ENCODE measurements around the gene U2AF1.
"Not testable (repeated sequence)": the region's sequence is repeated elsewhere in the genome, so short reads cannot be mapped to it uniquely, and the experiment has no call there.

U2AF1 gene

GRCh38 chr21:43106965-43107793 is at the start of gene U2AF1:
U2AF1 (minus strand) TSS chr21:43107570; CDS start chr21:43107494, 76 bp downstream.
- DNase-seq (ENCODE audit: low read depth in 2 of 2, low spot score in 1 of 2): peak in 1 of 2 donors; percentile 49

DNA sequence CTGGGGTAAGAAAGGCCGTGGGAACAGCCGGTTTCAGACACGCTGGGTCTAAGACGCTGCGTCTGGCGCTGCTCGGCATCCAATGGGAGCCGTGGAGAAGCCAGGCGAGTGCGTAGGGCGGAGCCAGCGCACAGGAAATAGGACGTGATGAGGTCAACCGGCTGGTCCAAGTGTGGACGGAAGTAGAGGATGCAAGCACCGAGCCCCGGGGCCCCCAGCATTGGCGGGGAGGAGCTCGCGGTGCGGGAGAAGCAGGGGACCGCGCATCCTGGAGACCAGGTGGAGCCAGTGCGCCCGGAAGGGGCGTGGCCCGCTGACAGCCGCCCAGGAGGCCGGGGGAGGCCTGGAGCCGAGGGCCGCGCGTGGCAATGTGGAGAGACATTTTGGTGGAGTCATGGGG is 46.2 kb upstream of the U2AF1 start:
- DNase-seq (ENCODE audit: low read depth in 2 of 2, low spot score in 1 of 2): not testable (repeated sequence)

DNA sequence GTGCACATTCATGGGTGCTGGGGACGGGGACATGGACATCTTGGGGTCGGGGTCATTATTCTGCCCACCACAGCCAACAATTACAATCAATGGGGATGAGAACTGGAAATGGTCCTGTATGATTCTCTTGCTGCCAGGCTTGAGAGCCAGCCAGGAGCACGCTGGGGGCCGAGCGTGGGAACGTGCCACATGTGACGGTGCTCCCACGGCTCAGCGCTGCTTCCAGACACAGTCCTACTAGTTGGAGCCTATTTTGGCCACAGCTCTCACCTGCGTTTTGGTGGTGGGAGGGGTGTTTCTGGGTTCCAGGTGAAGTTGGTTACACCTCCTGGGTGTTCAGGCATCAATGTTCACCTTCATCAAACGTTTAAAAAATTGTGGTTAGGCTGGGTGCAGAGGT is 42.0 kb upstream of the U2AF1 start:
- DNase-seq (ENCODE audit: low read depth in 2 of 2, low spot score in 1 of 2): not testable (repeated sequence)

GRCh38 chr21:43147999-43148398 is 40.6 kb upstream of the U2AF1 start:
- DNase-seq (ENCODE audit: low read depth in 2 of 2, low spot score in 1 of 2): not testable (repeated sequence)

- DNase-seq (ENCODE audit: low read depth in 2 of 2, low spot score in 1 of 2): not testable (repeated sequence)
Observed at GRCh38 chr21:43146637-43147036, 39.3 kb upstream of the U2AF1 start.

GRCh38 chr21:43141407-43141806 is 34.0 kb upstream of the U2AF1 start:
- not testable (repeated sequence) for DNase-seq (ENCODE audit: low read depth in 2 of 2, low spot score in 1 of 2)

- DNase-seq (ENCODE audit: low read depth in 2 of 2, low spot score in 1 of 2): not testable (repeated sequence)
Observed at GRCh38 chr21:43138944-43139343, 31.6 kb upstream of the U2AF1 start.

DNA sequence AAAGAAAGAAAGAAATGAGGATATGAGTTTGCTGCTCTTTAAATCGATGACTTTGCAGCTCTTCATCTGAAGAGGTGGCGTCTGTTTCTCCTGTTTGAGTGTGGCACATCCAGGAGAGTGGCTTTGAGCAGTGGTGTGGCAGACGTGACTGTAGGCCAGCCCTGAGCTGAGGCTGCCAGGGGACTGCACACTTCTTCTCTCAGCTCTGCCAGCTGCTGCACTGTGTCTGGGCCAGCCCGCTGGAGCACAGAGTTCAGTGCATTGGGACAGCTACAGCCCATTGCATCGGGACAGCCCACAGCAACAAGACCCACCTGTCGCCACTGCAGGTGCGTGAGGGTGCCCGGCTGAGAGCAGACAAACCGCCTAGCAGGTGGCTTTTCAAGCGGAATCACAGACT is 27.1 kb upstream of the U2AF1 start:
- not testable (repeated sequence) for DNase-seq (ENCODE audit: low read depth in 2 of 2, low spot score in 1 of 2)

DNA sequence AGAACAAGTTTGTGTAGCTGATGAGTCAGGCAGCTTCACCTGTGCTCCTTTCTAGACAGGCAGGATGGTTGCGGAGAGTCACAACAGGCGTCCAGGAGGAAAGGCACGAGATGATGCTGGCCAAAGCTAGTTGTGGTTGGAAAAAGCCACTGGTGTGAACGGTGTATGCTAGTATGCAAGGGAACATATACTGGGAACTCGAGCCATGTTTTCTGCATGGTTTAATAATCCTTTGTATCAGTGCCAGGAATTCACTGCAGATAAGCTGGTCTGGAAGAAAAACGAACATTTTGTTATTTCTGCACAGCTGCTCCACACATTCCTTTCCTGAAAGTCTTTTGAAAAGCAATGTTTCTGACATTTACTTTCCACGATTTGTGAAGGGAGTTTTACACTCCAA is 22.7 kb upstream of the U2AF1 start:
- DNase-seq (ENCODE audit: low read depth in 2 of 2, low spot score in 1 of 2): not testable (repeated sequence)

GRCh38 chr21:43115956-43116355 is 8.6 kb upstream of the U2AF1 start:
- DNase-seq (ENCODE audit: low read depth in 2 of 2, low spot score in 1 of 2): not testable (repeated sequence)

DNA sequence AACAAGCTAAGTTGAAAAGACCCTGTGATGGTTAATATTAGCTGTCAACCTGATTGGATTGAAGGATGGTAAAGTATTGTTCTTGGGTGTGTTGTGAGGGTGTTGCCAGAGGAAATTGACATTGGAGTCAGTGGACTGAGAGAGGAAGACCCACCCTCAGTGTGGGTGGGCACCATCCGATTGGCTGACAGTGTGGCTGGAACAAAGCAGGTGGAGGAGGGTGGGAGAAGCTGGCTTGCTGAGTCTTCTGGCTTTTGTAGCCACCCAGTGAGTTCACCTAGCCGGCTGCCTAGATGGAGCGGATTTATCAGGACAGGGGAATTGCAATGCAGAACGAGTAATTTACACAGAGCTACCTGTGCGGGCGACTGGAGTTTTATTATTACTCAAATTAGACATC is 7.1 kb upstream of the U2AF1 start:
- DNase-seq (ENCODE audit: low read depth in 2 of 2, low spot score in 1 of 2): not testable (repeated sequence)

DNA sequence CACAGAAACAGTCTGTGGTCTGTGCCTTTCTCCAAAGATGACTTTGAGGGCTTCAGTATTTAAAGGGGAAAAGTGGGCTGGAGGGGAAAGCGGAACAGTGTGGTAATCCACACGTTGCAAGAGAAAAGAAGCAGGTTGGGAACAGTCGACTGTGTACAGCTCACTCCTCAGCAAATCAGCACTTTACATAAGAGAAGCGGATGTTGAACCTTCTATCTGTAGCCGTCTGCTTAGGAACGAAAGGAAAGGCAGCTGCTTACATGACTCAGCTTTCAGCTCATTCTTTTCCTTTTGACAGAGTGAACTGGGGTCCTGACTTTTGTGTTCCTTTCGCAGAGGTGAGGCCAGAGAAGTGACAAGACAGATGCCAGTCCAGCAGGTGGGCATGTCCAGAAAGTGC is 1.6 kb upstream of the U2AF1 start:
- not testable (repeated sequence) for DNase-seq (ENCODE audit: low read depth in 2 of 2, low spot score in 1 of 2)

DNA sequence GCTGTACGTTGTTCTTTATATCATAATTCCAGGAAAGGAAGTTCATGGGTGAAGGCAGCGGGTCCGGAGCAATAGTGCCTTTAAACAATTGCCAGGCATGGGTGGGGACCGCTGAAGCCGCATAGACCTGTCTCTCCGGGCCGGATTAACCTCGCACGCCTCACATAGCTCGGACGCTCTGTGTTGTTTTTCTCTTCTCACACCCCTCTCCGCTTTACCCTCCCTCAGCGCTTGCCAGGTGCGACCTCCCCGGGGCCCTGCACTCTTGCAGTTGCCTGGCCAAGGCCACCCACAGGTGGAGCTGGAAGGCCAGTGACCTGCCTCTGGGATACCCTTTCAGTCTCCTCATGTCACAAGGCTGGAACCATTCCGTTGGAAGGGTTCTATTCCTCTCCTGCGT is 807 bp upstream of the U2AF1 start:
- not testable (repeated sequence) for DNase-seq (ENCODE audit: low read depth in 2 of 2, low spot score in 1 of 2)

- not testable (repeated sequence) for DNase-seq (ENCODE audit: low read depth in 2 of 2, low spot score in 1 of 2)
Observed at GRCh38 chr21:43107794-43108137, 396 bp upstream of the U2AF1 start.

DNA sequence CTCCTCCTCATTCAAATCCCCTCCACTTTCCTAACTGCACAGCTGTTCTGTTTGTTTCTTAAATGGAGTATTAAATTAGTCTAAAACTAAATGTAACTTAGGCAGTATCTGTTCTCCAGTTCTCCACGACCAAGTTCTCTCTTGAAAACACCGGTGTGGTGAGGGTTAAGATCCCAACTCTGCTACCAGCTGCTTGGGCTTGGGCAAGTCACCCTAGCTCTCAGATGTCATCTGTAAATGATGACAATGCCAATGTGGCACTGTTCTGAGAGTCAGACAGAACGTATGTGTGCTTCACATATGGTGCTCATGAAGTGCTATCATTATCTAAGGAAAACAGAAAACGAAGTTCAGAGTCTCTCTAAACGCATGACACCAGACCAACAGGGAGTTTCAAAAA is 2.7 kb downstream of the U2AF1 start:
- DNase-seq (ENCODE audit: low read depth in 2 of 2, low spot score in 1 of 2): not testable (repeated sequence)

GRCh38 chr21:43102281-43102680 is 5.1 kb downstream of the U2AF1 start:
- DNase-seq (ENCODE audit: low read depth in 2 of 2, low spot score in 1 of 2): not testable (repeated sequence)

DNA sequence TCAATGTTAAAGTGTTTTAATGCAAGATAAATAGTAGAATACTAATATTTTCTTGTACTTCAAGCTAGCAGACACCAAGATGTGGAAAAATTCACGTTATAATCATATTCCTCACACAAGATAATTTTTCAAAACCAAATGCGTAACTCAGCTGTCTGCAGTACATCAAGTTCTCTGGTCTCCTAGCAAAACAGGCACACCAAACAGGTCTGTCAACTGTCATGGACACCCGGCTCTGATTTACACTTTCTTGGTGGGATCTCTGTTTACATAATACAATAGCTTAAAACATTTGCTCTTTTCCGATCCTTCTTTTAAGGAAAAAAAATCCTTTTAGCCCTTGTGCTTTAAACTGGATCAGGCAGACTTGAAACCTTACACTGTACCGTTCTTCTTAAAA is 5.7 kb downstream of the U2AF1 start:
- DNase-seq (ENCODE audit: low read depth in 2 of 2, low spot score in 1 of 2): not testable (repeated sequence)

GRCh38 chr21:43101000-43101399 is 6.4 kb downstream of the U2AF1 start:
- not testable (repeated sequence) for DNase-seq (ENCODE audit: low read depth in 2 of 2, low spot score in 1 of 2)

GRCh38 chr21:43091979-43092614 is 15.3 kb downstream of the U2AF1 start:
- not testable (repeated sequence) for DNase-seq (ENCODE audit: low read depth in 2 of 2, low spot score in 1 of 2)

DNA sequence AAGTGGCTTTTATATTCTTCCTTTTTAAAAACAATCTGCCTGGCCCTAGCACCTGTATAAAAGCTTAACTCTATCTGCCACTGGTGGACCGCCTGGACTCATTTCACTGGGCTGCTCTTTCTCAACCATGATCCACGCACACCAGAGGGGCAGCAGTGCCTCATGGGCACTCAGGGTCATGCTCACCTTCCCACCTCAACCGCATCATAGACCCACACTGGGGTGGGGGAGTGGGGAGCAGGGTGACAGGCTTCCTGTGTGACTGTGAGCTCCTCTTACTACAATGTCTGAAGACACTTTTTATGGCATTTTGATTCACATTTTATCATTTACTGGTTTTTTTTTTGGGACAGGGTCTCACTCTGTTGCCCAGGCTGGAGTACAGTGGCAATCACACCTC is 16.4 kb downstream of the U2AF1 start:
- not testable (repeated sequence) for DNase-seq (ENCODE audit: low read depth in 2 of 2, low spot score in 1 of 2)

DNA sequence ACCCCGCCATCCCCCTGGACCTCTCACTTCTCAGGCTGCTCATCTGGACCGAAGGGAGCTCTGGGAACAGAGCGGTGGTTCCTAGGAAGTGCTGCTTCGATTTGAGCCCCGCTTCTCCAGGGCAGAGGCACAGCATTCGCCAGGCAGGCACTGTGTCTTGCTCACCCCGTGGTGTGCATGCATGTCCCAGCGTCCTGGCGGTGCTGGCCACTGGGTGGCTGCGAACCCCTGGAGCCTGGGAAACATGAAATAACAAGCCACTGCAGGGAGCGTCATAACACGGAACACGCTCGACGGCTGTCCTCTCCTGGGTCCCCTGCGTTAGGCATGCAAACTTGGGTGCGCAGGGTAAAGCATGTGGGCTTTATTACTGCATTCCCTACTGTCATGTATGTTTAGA is 17.9 kb downstream of the U2AF1 start:
- DNase-seq (ENCODE audit: low read depth in 2 of 2, low spot score in 1 of 2): not testable (repeated sequence)

GRCh38 chr21:43082587-43083300 is 24.6 kb downstream of the U2AF1 start:
- DNase-seq (ENCODE audit: low read depth in 2 of 2, low spot score in 1 of 2): not testable (repeated sequence)
